ENCODE data around the gene SELENOF. TPM values are rescaled to one million over a fixed set of nuclear protein-coding genes. Genes with fewer than 3 reads are reported as not detected.

The SELENOF gene
- total and polyA plus RNA-seq, 2 donors from 2014 or later: 207 to 239 TPM

DNA sequence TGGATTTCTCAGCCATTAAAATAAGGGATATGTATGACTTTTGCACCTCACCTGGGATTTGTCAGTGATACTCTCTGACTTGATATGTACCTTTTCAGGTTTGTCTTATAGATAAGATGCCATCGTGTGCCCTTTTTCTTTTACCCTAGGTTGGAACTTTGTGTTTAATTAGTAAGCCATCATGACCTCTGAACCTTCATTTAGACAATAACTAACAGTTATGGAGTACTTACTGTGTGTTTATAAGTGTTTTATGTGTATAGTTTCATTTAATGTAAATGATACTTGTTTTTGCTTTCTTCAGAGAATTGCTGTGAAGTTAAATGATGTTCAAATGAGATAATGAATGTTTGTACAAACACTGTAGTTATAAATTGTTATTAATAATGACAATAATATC, 14.9 kb upstream of the SELENOF start:
- no peak overlapping the region for H3K9ac ChIP-seq (ENCODE audit: low read length in 3 of 3)
- TF ChIP-seq, protein P1, sequence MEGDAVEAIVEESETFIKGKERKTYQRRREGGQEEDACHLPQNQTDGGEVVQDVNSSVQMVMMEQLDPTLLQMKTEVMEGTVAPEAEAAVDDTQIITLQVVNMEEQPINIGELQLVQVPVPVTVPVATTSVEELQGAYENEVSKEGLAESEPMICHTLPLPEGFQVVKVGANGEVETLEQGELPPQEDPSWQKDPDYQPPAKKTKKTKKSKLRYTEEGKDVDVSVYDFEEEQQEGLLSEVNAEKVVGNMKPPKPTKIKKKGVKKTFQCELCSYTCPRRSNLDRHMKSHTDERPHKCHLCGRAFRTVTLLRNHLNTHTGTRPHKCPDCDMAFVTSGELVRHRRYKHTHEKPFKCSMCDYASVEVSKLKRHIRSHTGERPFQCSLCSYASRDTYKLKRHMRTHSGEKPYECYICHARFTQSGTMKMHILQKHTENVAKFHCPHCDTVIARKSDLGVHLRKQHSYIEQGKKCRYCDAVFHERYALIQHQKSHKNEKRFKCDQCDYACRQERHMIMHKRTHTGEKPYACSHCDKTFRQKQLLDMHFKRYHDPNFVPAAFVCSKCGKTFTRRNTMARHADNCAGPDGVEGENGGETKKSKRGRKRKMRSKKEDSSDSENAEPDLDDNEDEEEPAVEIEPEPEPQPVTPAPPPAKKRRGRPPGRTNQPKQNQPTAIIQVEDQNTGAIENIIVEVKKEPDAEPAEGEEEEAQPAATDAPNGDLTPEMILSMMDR (IDR thresholded peaks at IDR 0.05; ENCODE audit: borderline replicate concordance, extremely low read depth, insufficient read depth): no peak
- no peak overlapping the region for H3K27ac ChIP-seq (ENCODE audit: low read depth in 2 of 2, low read length in 2 of 2)
- H3K27me3 ChIP-seq (ENCODE audit: control insufficient read depth, insufficient read depth, low read length): no peaks in the 10 kb centered on the region
- DNase-seq: no peak
- no peaks in the 10 kb centered on the region for H3K36me3 ChIP-seq (ENCODE audit: control insufficient read depth in 2 of 3, insufficient read depth in 3 of 3, low read length in 3 of 3)
- peak overlapping the region in 1 of 3 donors; percentile 10 for H3K4me3 ChIP-seq (ENCODE audit: low read length in 3 of 3)
- FAIRE-seq: no peak
- intact Hi-C loops (cut with DNase I): no loop called here
- peaks cover 0 to 10% (median 0%) of the 10 kb centered on the region in 3 donors for H3K4me1 ChIP-seq (ENCODE audit: control insufficient read depth in 2 of 3, insufficient read depth in 2 of 3, low read depth in 1 of 3, low read length in 3 of 3)
- H3K9me3 ChIP-seq (ENCODE audit: control insufficient read depth in 2 of 3, insufficient read depth in 1 of 3, low read length in 3 of 3): no peaks in the 10 kb centered on the region

DNA sequence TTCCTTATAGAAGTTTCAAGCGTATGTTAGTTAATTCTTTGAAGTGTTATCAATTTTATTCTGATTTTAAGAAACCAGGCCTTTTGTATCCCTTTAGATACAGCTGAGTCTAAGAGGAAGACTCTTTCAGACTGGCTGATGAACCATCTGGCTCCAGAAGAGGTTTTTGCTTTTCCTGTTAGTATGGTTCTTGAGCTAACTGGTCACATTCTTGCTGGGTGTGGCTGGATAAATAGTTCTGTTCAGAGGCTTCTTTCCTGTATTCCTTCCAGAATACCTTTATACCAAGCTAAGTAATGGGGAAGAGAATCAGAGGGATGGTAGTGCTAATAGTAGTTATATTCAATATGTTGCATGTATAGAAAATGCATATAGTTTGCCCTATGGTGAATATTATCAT, 13.0 kb upstream of the SELENOF start:
- peaks cover 0 to 5% (median 0%) of the 10 kb centered on the region in 3 donors for H3K9me3 ChIP-seq (ENCODE audit: control insufficient read depth in 2 of 3, insufficient read depth in 1 of 3, low read length in 3 of 3)
- intact Hi-C loops (cut with DNase I): no loop called here
- TF ChIP-seq, protein P1 (IDR thresholded peaks at IDR 0.05; ENCODE audit: borderline replicate concordance, extremely low read depth, insufficient read depth): no peak
- no peak overlapping the region for H3K4me3 ChIP-seq (ENCODE audit: low read length in 3 of 3)
- H3K9ac ChIP-seq (ENCODE audit: low read length in 3 of 3): no peak overlapping the region
- H3K4me1 ChIP-seq (ENCODE audit: control insufficient read depth in 2 of 3, insufficient read depth in 2 of 3, low read depth in 1 of 3, low read length in 3 of 3): peaks cover 0 to 10% (median 0%) of the 10 kb centered on the region in 3 donors
- FAIRE-seq (no peak), DNase-seq (no peak)
- H3K36me3 ChIP-seq (ENCODE audit: control insufficient read depth in 2 of 3, insufficient read depth in 3 of 3, low read length in 3 of 3): no peaks in the 10 kb centered on the region
- H3K27me3 ChIP-seq (ENCODE audit: control insufficient read depth, insufficient read depth, low read length): no peaks in the 10 kb centered on the region
- H3K27ac ChIP-seq (ENCODE audit: low read depth in 2 of 2, low read length in 2 of 2): no peak overlapping the region

DNA sequence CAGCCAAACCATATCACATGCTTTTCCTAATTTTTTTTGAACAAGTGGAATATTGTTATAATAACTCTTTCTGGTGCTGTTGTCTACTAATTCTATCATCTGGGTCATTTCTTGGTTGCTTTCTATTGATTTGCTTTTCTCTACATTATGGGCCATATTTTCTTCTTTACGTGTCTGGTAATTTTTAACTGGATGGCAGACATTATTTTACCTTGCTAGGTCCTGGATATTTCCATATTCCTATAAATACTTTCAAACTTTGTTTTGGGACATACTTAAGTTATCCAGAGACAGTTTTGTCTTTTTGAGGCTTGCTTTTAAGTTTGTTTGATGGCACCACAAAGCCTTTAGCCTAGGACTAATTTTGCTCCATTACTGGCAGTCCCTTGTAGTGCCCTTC, 11.8 kb upstream of the SELENOF start:
- intact Hi-C loops (cut with DNase I): no loop called here
- no peak for FAIRE-seq
- TF ChIP-seq, protein P1 (IDR thresholded peaks at IDR 0.05; ENCODE audit: borderline replicate concordance, extremely low read depth, insufficient read depth): no peak

More for the DNA sequence above, 11.8 kb upstream of the SELENOF start:
- H3K4me1 ChIP-seq (ENCODE audit: control insufficient read depth in 2 of 3, insufficient read depth in 2 of 3, low read depth in 1 of 3, low read length in 3 of 3): peaks cover 0 to 10% (median 0%) of the 10 kb centered on the region in 3 donors
- H3K27ac ChIP-seq (ENCODE audit: low read depth in 2 of 2, low read length in 2 of 2): no peak overlapping the region
- H3K4me3 ChIP-seq (ENCODE audit: low read length in 3 of 3): no peak overlapping the region
- H3K27me3 ChIP-seq (ENCODE audit: control insufficient read depth, insufficient read depth, low read length): no peaks in the 10 kb centered on the region
- DNase-seq: no peak
- H3K9me3 ChIP-seq (ENCODE audit: control insufficient read depth in 2 of 3, insufficient read depth in 1 of 3, low read length in 3 of 3): peaks cover 0 to 5% (median 0%) of the 10 kb centered on the region in 3 donors
- no peak overlapping the region for H3K9ac ChIP-seq (ENCODE audit: low read length in 3 of 3)
- no peaks in the 10 kb centered on the region for H3K36me3 ChIP-seq (ENCODE audit: control insufficient read depth in 2 of 3, insufficient read depth in 3 of 3, low read length in 3 of 3)

Measured in kidney (tissue), 14 donors.